Large intestine (tissue), 3 donors: ENCODE measurements around the gene PPP2R2C. TPM values are rescaled to one million over a fixed set of nuclear protein-coding genes. Genes with fewer than 3 reads are reported as not detected.

Experiments used
- DNase-seq, 2 donors: peaks; one replicate each; pipeline versions ENCODE4 v3.0.0 to v3.0.0-alpha.2; 2013
- H3K27ac ChIP-seq: one replicate; pipeline ENCODE4 v1.5.1; 2013; ENCODE audit warnings: low read length
- H3K27me3 ChIP-seq: 2 replicates; pipeline ENCODE4 v1.6.1; 2013; ENCODE audit warnings: low read length; ENCODE audit not compliant: control insufficient read depth, insufficient read depth
- H3K36me3 ChIP-seq: 2 replicates; pipeline ENCODE4 v1.6.1; 2013; ENCODE audit warnings: low read length; ENCODE audit not compliant: control insufficient read depth, insufficient read depth
- H3K4me1 ChIP-seq: one replicate; pipeline ENCODE4 v1.6.1; 2013; ENCODE audit warnings: low read length; ENCODE audit not compliant: control insufficient read depth, insufficient read depth
- H3K4me3 ChIP-seq: one replicate; pipeline ENCODE4 v1.5.1; 2013; ENCODE audit warnings: low read length
- H3K9me3 ChIP-seq: one replicate; pipeline ENCODE4 v1.6.1; 2013; ENCODE audit warnings: mild to moderate bottlenecking, low read depth, low read length, moderate library complexity; ENCODE audit not compliant: control insufficient read depth
- WGBS: methylation state at CpG from one replicate; pipeline ENCODE4 v1.1.5; 2013; ENCODE audit warnings: low lambda C conversion rate; ENCODE audit not compliant: insufficient coverage; 5-methylcytosine and 5-hydroxymethylcytosine counted together
- polyA plus RNA-seq: library from polyadenylated mRNA; unstranded; fragments of 120-200 nt; gene quantifications from one replicate; pipeline ENCODE4 v1.2.1, GENCODE V29; 2013

PPP2R2C gene
- polyA plus RNA-seq, 1 donor: 3.9 TPM

- H3K27me3 ChIP-seq: peaks cover 13% of the 10 kb centered on the region
- H3K27ac ChIP-seq: no peak overlapping the region
- peaks cover 6% of the 10 kb centered on the region for H3K4me1 ChIP-seq
- H3K36me3 ChIP-seq: no peaks in the 10 kb centered on the region
- no peak overlapping the region for H3K4me3 ChIP-seq
- WGBS: no CpG with 5 or more reads among the region's 28 CpGs
- no peak for DNase-seq
- H3K9me3 ChIP-seq: peaks cover 4% of the 10 kb centered on the region
Measured at GRCh38 chr4:6329478-6330383, 142.7 kb downstream of the PPP2R2C start.

- Histone ChIP-seq H3K36me3 (no peaks in the 10 kb centered on the region), H3K9me3 (peaks cover 4% of the 10 kb centered on the region), H3K27ac (no peak overlapping the region), H3K27me3 (peaks cover 10% of the 10 kb centered on the region), H3K4me1 (peaks cover 6% of the 10 kb centered on the region), H3K4me3 (no peak overlapping the region)
- DNase-seq: no peak
- no CpG with 5 or more reads among the region's 8 CpGs for WGBS
Measured at GRCh38 chr4:6328526-6328925, 143.9 kb downstream of the PPP2R2C start.

GRCh38 chr4:6327220-6327917 lies 145.0 kb downstream of the PPP2R2C start:
- no CpG with 5 or more reads among the region's 21 CpGs for WGBS
- H3K4me1 ChIP-seq: peaks cover 6% of the 10 kb centered on the region
- H3K4me3 ChIP-seq: no peak overlapping the region
- no peak overlapping the region for H3K27ac ChIP-seq
- peaks cover 7% of the 10 kb centered on the region for H3K9me3 ChIP-seq
- no peaks in the 10 kb centered on the region for H3K36me3 ChIP-seq
- peak; percentile 47 to 65 for DNase-seq
- peaks cover 10% of the 10 kb centered on the region for H3K27me3 ChIP-seq

- H3K4me3 ChIP-seq: no peak overlapping the region
- peaks cover 6% of the 10 kb centered on the region for H3K4me1 ChIP-seq
- H3K27ac ChIP-seq: no peak overlapping the region
- no peak for DNase-seq
- WGBS: no CpG with 5 or more reads among the region's 28 CpGs
- no peaks in the 10 kb centered on the region for H3K36me3 ChIP-seq
- H3K27me3 ChIP-seq: peaks cover 10% of the 10 kb centered on the region
- peaks cover 4% of the 10 kb centered on the region for H3K9me3 ChIP-seq
Measured at GRCh38 chr4:6326312-6327060, 145.9 kb downstream of the PPP2R2C start.

GRCh38 chr4:6325788-6326290 lies 146.6 kb downstream of the PPP2R2C start:
- H3K4me1 ChIP-seq: peaks cover 6% of the 10 kb centered on the region
- H3K4me3 ChIP-seq: no peak overlapping the region
- DNase-seq: no peak
- H3K27ac ChIP-seq: no peak overlapping the region
- 100% methylated on average over 1 of the region's 14 CpGs for WGBS
- H3K27me3 ChIP-seq: peaks cover 10% of the 10 kb centered on the region
- H3K9me3 ChIP-seq: peaks cover 3% of the 10 kb centered on the region
- no peaks in the 10 kb centered on the region for H3K36me3 ChIP-seq

- peaks cover 10% of the 10 kb centered on the region for H3K27me3 ChIP-seq
- H3K9me3 ChIP-seq: peaks cover 3% of the 10 kb centered on the region
- no peak overlapping the region for H3K4me3 ChIP-seq
- H3K27ac ChIP-seq: no peak overlapping the region
- peaks cover 6% of the 10 kb centered on the region for H3K4me1 ChIP-seq
- no CpG with 5 or more reads among the region's 22 CpGs for WGBS
- H3K36me3 ChIP-seq: no peaks in the 10 kb centered on the region
- peak; percentile 63 to 84 for DNase-seq
Measured at GRCh38 chr4:6324999-6325787, 147.2 kb downstream of the PPP2R2C start.

- Histone ChIP-seq H3K36me3 (no peaks in the 10 kb centered on the region), H3K9me3 (peaks cover 3% of the 10 kb centered on the region), H3K27me3 (peaks cover 10% of the 10 kb centered on the region), H3K4me3 (no peak overlapping the region), H3K27ac (no peak overlapping the region), H3K4me1 (peaks cover 6% of the 10 kb centered on the region)
- WGBS: no CpG with 5 or more reads among the region's 15 CpGs
- no peak for DNase-seq
Measured at GRCh38 chr4:6324461-6324998, 147.9 kb downstream of the PPP2R2C start.

GRCh38 chr4:6322761-6323566 lies 149.4 kb downstream of the PPP2R2C start:
- 80% methylated on average over 7 of the region's 33 CpGs for WGBS
- H3K4me1 ChIP-seq: peaks cover 6% of the 10 kb centered on the region
- peaks cover 7% of the 10 kb centered on the region for H3K27me3 ChIP-seq
- DNase-seq: no peak
- peaks cover 3% of the 10 kb centered on the region for H3K9me3 ChIP-seq
- no peak overlapping the region for H3K27ac ChIP-seq
- H3K36me3 ChIP-seq: no peaks in the 10 kb centered on the region
- no peak overlapping the region for H3K4me3 ChIP-seq
